HFFc6 (cell line): ENCODE results near the gene MRPL50. TPM values are rescaled to one million over a fixed set of nuclear protein-coding genes. Genes with fewer than 3 reads are reported as not detected.
"Not testable (repeated sequence)": the region's sequence is repeated elsewhere in the genome, so short reads cannot be mapped to it uniquely, and the experiment has no call there.

ENCODE experiments used
- DNase-seq: peaks from one replicate; pipeline ENCODE4 v3.0.0-alpha.2; 2018
- H3K27ac Mint-ChIP-seq: 2 replicates; pipeline ENCODE4 v1.8.0; 2020; ENCODE audit warnings: mild to moderate bottlenecking, mixed read lengths
- H3K27me3 Mint-ChIP-seq: 2 replicates; pipeline ENCODE4 v1.8.0; 2021; ENCODE audit warnings: mild to moderate bottlenecking, moderate library complexity, mixed read lengths; ENCODE audit not compliant: insufficient read depth
- H3K36me3 Mint-ChIP-seq: 2 replicates; pipeline ENCODE4 v1.8.0; 2021; ENCODE audit warnings: low read depth, mixed read lengths
- H3K4me1 Mint-ChIP-seq: 2 replicates; pipeline ENCODE4 v1.8.0; 2020; ENCODE audit warnings: low read depth, mixed read lengths
- H3K4me3 Mint-ChIP-seq: 2 replicates; pipeline ENCODE4 v1.8.0; 2020; ENCODE audit warnings: mild to moderate bottlenecking, moderate library complexity, mixed read lengths
- H3K9me3 Mint-ChIP-seq: 2 replicates; pipeline ENCODE4 v1.8.0; 2020; ENCODE audit warnings: mild to moderate bottlenecking, mixed read lengths
- total RNA-seq, 6 experiments: library from RNA; stranded (reverse); fragmentation: NEBNext Ultra II Directional; extraction: Animal tissue kit (Norgen Biotek cat#: 25700); gene quantifications; 2 replicates in 1 of 6; 3 replicates in 5 of 6; pipeline ENCODE4 v1.2.3, GENCODE V29; 2021
- TF ChIP-seq, protein P1 (sequence below): fragments of 200-600 bp; sonication (generic); IDR thresholded peaks from 2 replicates; pipeline ENCODE4 v1.5.0; 2021; ENCODE audit warnings: antibody characterized with exemption, mild to moderate bottlenecking

The MRPL50 gene
- total RNA-seq, 6 experiments from 2014 or later, result 9.6 to 11.2 (median 10.4) TPM

DNA sequence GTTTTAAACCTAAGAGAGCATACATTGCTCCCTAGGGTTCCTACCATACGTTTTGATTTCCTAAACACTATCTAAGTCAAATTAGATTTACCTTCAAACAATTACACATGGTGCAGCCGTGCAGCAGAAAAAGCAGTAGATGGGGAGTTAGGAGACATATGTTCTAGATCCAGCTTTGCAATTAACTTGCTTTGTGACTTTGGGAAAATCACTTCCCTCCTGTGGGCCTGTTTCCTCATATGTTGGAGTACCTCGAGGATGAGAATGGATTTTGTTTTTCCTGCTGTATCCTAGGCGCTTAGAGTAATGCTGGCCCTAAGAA lies 711 bp downstream of the MRPL50 start:
- peak overlapping the region; percentile 98 for H3K4me3 Mint-ChIP-seq
- peaks cover 69% of the 10 kb centered on the region for H3K36me3 Mint-ChIP-seq
- peaks cover 9% of the 10 kb centered on the region for H3K9me3 Mint-ChIP-seq
- TF ChIP-seq, protein P1, sequence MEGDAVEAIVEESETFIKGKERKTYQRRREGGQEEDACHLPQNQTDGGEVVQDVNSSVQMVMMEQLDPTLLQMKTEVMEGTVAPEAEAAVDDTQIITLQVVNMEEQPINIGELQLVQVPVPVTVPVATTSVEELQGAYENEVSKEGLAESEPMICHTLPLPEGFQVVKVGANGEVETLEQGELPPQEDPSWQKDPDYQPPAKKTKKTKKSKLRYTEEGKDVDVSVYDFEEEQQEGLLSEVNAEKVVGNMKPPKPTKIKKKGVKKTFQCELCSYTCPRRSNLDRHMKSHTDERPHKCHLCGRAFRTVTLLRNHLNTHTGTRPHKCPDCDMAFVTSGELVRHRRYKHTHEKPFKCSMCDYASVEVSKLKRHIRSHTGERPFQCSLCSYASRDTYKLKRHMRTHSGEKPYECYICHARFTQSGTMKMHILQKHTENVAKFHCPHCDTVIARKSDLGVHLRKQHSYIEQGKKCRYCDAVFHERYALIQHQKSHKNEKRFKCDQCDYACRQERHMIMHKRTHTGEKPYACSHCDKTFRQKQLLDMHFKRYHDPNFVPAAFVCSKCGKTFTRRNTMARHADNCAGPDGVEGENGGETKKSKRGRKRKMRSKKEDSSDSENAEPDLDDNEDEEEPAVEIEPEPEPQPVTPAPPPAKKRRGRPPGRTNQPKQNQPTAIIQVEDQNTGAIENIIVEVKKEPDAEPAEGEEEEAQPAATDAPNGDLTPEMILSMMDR, result no peak
- peaks cover 49% of the 10 kb centered on the region for H3K4me1 Mint-ChIP-seq
- DNase-seq, result no peak
- peaks cover 3% of the 10 kb centered on the region for H3K27me3 Mint-ChIP-seq
- peak overlapping the region; percentile 98 for H3K27ac Mint-ChIP-seq

DNA sequence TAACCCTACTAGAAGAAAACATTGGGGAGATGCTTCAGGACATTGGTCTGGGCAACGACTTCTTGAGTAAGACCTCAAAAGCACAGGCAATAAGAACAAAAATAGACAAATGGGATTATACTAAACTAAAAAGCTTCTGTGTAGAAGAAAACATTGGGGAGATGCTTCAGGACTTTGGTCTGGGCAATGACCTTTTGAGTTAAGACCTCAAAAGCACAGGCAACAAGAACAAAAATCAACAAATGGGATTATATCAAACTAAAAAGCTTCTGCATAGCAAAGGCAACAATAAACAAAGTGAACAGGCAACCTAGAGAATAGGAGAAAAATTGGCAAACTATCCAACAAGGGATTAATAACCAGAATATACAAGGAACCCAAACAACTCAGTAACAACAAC lies 3.7 kb downstream of the MRPL50 start:
- TF ChIP-seq, protein P1, result no peak
- peaks cover 2% of the 10 kb centered on the region for H3K27me3 Mint-ChIP-seq
- peaks cover 9% of the 10 kb centered on the region for H3K9me3 Mint-ChIP-seq
- peaks cover 47% of the 10 kb centered on the region for H3K36me3 Mint-ChIP-seq
- peaks cover 42% of the 10 kb centered on the region for H3K4me1 Mint-ChIP-seq
- H3K27ac Mint-ChIP-seq, result no peak overlapping the region
- H3K4me3 Mint-ChIP-seq, result no peak overlapping the region
- DNase-seq, result no peak

DNA sequence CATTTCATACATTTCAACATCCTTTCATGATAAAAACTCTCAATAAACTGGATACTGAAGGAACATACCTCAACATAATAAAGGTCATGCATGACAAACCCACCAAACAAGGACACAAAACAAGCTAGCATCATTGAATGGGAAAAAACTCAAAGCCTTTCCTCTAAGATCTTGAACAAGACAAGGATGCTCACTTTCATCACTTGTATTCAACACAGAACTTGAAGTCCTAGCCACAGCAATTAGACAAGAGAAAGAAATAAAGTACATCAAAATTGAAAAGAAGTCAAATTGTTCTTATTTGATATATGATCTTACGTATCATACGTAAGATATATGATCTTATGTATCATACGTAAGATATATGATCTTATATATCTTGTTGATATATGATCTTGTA lies 5.3 kb downstream of the MRPL50 start:
- Mint-ChIP-seq H3K4me1 (peaks cover 40% of the 10 kb centered on the region), H3K27ac (no peak overlapping the region), H3K9me3 (peaks cover 9% of the 10 kb centered on the region), H3K36me3 (peaks cover 47% of the 10 kb centered on the region), H3K27me3 (no peaks in the 10 kb centered on the region; the same call in 1 of the 2 replicates), H3K4me3 (no peak overlapping the region)
- DNase-seq, result no peak
- TF ChIP-seq, protein P1, result no peak

DNA sequence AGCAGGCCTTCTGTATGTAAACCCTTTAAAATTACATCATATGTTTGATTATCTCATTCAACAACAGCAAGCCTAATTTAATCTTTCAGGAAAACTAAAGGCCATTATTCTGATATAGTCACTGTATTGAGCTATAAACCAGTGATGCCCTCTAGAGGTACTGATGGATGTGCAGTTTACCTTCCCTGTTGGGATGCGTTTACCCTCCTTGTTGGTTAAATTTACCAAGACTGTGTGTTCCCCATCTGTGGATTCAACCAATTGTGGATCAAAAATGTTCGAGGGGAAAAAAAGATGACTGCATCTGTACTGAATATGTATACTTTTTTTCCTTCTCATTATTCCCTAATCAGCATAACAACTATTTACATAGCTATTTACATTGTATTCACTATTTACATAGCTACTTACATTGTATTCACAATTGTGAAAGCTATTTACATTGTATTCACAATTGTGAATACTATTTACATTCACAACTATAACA lies 9.9 kb downstream of the MRPL50 start:
- DNase-seq, result no peak
- peaks cover 26% of the 10 kb centered on the region for H3K36me3 Mint-ChIP-seq

DNA sequence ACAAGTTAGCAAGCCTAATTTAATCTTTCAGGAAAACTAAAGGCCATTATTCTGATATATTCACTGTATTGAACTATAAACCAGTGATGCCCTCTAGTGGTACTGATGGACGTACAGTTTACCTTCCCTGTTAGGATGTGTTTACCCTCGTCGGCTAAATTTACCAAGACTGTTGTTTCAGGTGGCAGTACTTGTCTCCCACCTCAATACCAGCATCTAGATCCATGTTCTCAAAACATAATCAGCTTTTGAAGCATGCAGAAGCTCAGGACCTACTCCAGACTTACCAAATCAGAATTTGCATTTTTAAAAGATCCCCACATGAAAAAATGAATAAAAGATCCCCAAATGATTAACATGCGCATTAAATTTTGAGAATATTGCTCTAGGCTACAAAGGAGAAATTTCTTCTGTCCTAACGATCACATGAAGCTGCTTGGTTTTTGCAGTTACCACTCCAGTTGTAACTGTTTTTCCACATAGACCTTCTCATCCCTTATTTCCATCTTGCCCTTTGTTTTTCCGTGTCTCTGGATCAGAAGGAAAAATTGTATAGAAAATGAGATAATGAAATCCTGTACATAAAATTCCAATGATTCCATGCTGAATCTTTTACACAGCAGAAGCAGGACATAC lies 10.4 kb downstream of the MRPL50 start:
- peaks cover 13% of the 10 kb centered on the region for H3K9me3 Mint-ChIP-seq
- DNase-seq, result peak; percentile 41

More for the DNA sequence above, 9.9 kb downstream of the MRPL50 start:
- H3K27ac Mint-ChIP-seq, result no peak overlapping the region; the same call in 1 of the 2 replicates
- H3K4me3 Mint-ChIP-seq, result no peak overlapping the region
- peaks cover 18% of the 10 kb centered on the region; the same call in 1 of the 2 replicates for H3K4me1 Mint-ChIP-seq
- TF ChIP-seq, protein P1, result no peak
- H3K27me3 Mint-ChIP-seq, result peaks cover 2% of the 10 kb centered on the region; the same call in 1 of the 2 replicates
- H3K9me3 Mint-ChIP-seq, result peaks cover 13% of the 10 kb centered on the region

DNA sequence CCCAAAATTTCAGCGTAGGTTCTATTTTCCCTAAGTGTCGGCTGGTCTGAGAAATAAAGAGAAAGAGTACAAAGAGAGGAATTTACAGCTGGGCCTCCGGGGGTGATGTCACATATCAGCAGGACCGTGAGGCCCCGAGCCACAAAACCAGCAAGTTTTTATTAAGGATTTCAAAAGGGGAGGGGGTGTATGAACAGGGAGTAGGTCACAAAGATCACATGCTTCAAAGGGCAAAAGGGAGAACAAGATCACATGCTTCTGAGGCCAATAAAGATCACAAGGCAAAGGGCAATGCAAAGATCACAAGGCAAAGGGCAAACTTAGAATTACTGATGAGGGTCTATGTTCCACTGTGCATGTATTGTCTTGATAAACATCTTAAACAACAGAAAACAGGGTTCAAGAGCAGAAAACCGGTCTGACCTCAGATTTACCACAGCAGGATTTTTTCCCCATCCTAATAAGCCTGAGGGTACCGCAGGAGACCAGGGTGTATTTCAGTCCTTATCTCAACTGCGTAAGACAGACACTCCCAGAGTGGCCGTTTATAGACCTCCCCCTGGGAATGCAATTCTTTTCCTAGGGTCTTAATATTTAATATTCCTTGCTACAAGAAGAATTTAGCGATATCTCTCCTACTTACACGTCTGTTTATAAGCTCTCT lies 13.4 kb downstream of the MRPL50 start, which contains the start of gene BAAT:
Gene BAAT, minus strand, starts transcription at position 134 of the 664 bp plus-strand sequence. CDS start 13,602 bp downstream, outside the sequence.
- DNase-seq, H3K4me3 Mint-ChIP-seq, H3K27me3 Mint-ChIP-seq, H3K27ac Mint-ChIP-seq, H3K4me1 Mint-ChIP-seq: not testable (repeated sequence)
- H3K9me3 Mint-ChIP-seq, result peaks cover 13% of the 10 kb centered on the region
- H3K36me3 Mint-ChIP-seq, result peaks cover 14% of the 10 kb centered on the region

More for the DNA sequence above, 10.4 kb downstream of the MRPL50 start:
- no peak overlapping the region; the same call in 1 of the 2 replicates for H3K27ac Mint-ChIP-seq
- H3K4me3 Mint-ChIP-seq, result no peak overlapping the region
- peaks cover 2% of the 10 kb centered on the region; the same call in 1 of the 2 replicates for H3K27me3 Mint-ChIP-seq
- TF ChIP-seq, protein P1, result peak; percentile 80
- H3K36me3 Mint-ChIP-seq, result peaks cover 20% of the 10 kb centered on the region
- peaks cover 17% of the 10 kb centered on the region; the same call in 1 of the 2 replicates for H3K4me1 Mint-ChIP-seq
